ENCODE measurements around the gene ETV6.

Gene ETV6

GRCh38 chr12:11916771-11917170 lies 267.3 kb downstream of the ETV6 start:
- no peak for DNase-seq (ENCODE audit: low spot score)
- in situ Hi-C loops (cut with MboI; ENCODE audit: low pct_unique_long_range_greater_than_20kb, low sequenced_read_pairs, unreplicated experiment), result no loop called here
- TF ChIP-seq CTCF (IDR thresholded peaks at IDR 0.05; ENCODE audit: extremely low read depth, insufficient read depth, missing control alignments), result no peak

- no peak for TF ChIP-seq CTCF (IDR thresholded peaks at IDR 0.05; ENCODE audit: extremely low read depth, insufficient read depth, missing control alignments)
- DNase-seq (ENCODE audit: low spot score), result no peak
- in situ Hi-C loops (cut with MboI; ENCODE audit: low pct_unique_long_range_greater_than_20kb, low sequenced_read_pairs, unreplicated experiment), result no loop called here
Measured at GRCh38 chr12:11917501-11917900, 268.0 kb downstream of the ETV6 start.

- no peak for TF ChIP-seq CTCF (IDR thresholded peaks at IDR 0.05; ENCODE audit: extremely low read depth, insufficient read depth, missing control alignments)
- no peak for DNase-seq (ENCODE audit: low spot score)
- in situ Hi-C loops (cut with MboI; ENCODE audit: low pct_unique_long_range_greater_than_20kb, low sequenced_read_pairs, unreplicated experiment), result no loop called here
Measured at GRCh38 chr12:11920231-11920630, 270.8 kb downstream of the ETV6 start.

GRCh38 chr12:11922361-11922760 lies 272.9 kb downstream of the ETV6 start:
- in situ Hi-C loops (cut with MboI; ENCODE audit: low pct_unique_long_range_greater_than_20kb, low sequenced_read_pairs, unreplicated experiment), result no loop called here
- DNase-seq (ENCODE audit: low spot score), result no peak
- no peak for TF ChIP-seq CTCF (IDR thresholded peaks at IDR 0.05; ENCODE audit: extremely low read depth, insufficient read depth, missing control alignments)

GRCh38 chr12:11923067-11923466 lies 273.6 kb downstream of the ETV6 start:
- in situ Hi-C loops (cut with MboI; ENCODE audit: low pct_unique_long_range_greater_than_20kb, low sequenced_read_pairs, unreplicated experiment), result no loop called here
- no peak for TF ChIP-seq CTCF (IDR thresholded peaks at IDR 0.05; ENCODE audit: extremely low read depth, insufficient read depth, missing control alignments)
- no peak for DNase-seq (ENCODE audit: low spot score)

GRCh38 chr12:11927286-11927935 lies 277.9 kb downstream of the ETV6 start:
- DNase-seq (ENCODE audit: low spot score), result no peak
- in situ Hi-C loops (cut with MboI; ENCODE audit: low pct_unique_long_range_greater_than_20kb, low sequenced_read_pairs, unreplicated experiment), result no loop called here
- no peak for TF ChIP-seq CTCF (IDR thresholded peaks at IDR 0.05; ENCODE audit: extremely low read depth, insufficient read depth, missing control alignments)
